ENCODE measurements around the gene TJAP1.

The TJAP1 gene, protein sequence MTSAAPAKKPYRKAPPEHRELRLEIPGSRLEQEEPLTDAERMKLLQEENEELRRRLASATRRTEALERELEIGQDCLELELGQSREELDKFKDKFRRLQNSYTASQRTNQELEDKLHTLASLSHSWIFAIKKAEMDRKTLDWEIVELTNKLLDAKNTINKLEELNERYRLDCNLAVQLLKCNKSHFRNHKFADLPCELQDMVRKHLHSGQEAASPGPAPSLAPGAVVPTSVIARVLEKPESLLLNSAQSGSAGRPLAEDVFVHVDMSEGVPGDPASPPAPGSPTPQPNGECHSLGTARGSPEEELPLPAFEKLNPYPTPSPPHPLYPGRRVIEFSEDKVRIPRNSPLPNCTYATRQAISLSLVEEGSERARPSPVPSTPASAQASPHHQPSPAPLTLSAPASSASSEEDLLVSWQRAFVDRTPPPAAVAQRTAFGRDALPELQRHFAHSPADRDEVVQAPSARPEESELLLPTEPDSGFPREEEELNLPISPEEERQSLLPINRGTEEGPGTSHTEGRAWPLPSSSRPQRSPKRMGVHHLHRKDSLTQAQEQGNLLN

DNA sequence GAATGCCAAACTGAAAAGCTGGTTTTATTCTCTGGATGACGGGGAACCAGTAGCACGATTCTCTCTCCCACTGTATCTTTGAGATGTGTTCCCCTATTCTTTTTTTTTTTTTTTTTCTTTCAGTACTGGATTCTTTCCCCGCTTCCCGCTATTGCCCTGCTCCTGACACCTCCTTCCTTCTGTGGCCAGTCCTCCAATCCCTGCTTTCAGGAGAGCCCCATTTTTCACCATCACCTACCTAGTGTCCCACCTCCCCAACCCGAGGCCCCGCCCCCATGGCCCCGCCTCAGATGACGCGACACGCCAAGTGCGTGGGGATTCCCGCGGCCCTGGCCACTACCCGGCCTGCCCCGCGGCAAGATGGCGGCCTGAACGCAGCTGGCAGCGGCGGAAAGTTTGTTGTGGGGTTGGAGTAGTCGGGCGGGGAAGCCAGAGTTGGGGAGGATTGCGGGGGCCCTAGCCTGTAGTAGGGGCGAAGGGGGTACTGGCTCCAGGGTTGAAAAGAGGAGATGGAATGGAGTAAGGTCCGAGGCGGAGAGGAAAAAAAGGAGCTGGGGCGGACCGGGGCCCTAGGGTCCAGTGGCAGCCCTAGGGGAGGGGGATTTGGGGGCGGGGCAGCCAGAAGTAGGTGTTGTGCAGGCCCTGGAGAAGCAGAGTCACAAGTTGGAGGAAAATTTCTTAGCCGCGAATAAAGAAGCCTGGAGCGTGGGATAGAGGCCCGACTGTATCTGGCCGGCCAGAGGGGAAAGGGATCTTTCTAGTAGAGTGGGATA lies at the start of gene TJAP1:
Gene TJAP1, plus strand, starts transcription at position 336 of the 773 bp plus-strand sequence. CDS start 21,432 bp downstream, outside the sequence.
- peak; percentile 98 for DNase-seq (ENCODE audit: low read depth in 2 of 2)

GRCh38 chr6:43428112-43428570 lies 49.2 kb upstream of the TJAP1 start:
- no peak for DNase-seq (ENCODE audit: low read depth in 2 of 2)

DNA sequence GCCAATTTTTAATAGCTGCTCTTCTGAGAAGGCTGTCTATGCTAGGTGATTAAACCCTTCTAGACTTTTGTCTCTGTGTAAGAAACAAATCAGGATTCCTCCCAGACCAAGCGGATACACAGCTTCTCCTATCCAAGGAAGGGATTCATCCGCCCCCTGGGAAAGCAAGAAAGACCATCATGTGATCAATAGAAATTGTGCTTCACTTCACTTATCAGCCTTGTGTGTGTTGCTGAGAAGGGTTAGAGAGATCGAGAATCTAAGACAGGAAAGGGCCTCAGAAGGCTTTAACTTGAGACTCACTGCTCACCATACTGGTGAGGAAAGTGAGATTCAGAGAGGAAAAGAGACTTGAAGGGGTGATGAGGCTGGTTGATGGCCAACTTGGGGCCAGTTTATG lies 48.5 kb upstream of the TJAP1 start:
- DNase-seq (ENCODE audit: low read depth in 2 of 2), result no peak

DNA sequence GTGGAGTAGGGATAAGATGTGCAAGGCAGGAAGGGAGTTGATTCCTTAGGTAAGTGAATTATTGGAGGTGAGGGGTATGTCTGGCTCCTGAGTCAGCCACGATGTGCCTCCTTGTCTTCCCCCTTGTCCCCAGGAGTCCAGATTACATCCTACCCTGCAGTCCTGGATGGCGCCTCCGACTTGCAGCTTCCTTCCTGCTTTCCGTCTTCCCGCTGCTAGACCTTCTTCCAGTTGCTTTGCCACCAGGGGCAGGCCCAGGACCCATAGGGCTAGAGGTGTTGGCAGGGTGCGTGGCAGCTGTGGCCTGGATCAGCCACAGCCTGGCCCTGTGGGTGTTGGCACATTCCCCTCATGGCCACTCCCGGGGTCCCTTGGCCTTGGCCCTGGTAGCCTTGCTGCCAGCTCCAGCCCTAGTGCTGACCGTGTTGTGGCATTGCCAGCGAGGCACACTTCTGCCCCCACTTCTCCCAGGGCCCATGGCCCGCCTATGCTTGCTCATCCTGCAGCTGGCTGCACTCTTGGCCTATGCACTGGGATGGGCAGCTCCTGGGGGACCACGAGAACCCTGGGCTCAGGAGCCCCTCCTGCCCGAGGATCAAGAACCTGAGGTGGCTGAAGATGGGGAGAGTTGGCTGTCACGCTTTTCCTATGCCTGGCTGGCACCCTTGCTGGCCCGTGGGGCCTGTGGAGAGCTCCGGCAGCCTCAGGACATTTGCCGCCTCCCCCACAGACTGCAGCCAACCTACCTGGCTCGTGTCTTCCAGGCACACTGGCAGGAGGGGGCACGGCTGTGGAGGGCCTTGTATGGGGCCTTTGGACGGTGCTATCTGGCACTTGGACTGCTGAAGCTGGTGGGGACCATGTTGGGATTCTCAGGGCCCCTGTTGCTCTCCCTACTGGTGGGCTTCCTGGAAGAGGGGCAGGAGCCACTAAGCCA lies 45.1 kb upstream of the TJAP1 start:
- no peak for DNase-seq (ENCODE audit: low read depth in 2 of 2)

- DNase-seq (ENCODE audit: low read depth in 2 of 2), result no peak
These were observed 44.2 kb upstream of the TJAP1 start for GRCh38 chr6:43433148-43433547.

DNA sequence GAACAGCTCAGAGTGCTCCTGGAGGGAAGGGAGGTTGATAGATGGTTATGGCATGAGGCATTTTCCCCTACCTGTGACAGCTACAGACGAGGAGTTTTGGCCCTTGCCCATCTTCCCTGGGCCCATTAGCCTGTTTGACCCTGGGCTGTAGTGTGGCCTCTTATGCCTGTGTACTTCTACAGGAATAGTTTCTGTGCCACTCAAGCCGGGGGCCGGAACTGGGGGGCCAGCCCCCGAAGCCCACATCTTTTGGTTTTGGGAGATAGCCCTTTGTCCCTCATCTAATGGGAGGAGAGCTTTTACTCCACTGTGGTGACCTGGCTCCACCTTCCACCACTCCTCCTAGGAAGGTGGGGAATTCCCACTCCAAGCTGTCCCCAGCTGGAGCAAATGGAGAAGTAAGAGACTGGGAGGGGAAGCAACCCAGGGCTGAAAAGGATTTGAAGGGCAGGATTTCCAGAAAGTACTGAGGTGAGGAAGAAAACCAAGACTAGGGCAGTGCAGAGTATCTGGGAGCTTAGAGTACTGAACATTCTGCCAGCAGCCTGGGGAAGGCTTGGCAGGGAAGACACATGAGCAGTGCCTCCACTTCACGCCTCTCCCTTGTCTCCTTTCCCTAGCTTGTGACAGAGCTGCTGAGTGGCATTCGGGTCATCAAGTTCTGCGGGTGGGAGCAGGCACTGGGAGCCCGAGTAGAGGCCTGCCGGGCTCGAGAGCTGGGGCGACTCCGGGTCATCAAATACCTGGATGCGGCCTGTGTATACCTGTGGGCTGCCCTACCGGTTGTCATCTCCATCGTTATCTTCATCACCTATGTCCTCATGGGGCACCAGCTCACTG lies 43.1 kb upstream of the TJAP1 start:
- no peak for DNase-seq (ENCODE audit: low read depth in 2 of 2)

DNA sequence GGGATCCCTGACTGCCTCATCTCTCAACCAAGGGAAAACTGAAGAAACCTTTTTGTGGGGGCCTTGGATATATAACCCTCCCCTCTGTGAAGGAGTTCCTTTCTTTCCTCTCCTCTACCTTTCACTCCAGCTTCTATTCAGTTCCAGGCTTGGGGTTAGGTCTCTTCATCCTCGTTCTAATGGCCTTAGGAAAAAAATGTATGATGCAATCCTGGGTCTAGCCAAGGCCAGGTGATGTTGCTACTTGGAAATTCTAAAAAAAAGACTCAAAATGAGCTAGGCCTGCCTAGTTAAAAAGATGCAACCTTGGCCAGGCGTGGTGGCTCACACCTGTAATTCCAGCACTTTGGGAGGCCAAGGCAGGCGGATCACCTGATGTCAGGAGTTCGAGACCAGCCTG lies 42.4 kb upstream of the TJAP1 start:
- no peak for DNase-seq (ENCODE audit: low read depth in 2 of 2)

DNA sequence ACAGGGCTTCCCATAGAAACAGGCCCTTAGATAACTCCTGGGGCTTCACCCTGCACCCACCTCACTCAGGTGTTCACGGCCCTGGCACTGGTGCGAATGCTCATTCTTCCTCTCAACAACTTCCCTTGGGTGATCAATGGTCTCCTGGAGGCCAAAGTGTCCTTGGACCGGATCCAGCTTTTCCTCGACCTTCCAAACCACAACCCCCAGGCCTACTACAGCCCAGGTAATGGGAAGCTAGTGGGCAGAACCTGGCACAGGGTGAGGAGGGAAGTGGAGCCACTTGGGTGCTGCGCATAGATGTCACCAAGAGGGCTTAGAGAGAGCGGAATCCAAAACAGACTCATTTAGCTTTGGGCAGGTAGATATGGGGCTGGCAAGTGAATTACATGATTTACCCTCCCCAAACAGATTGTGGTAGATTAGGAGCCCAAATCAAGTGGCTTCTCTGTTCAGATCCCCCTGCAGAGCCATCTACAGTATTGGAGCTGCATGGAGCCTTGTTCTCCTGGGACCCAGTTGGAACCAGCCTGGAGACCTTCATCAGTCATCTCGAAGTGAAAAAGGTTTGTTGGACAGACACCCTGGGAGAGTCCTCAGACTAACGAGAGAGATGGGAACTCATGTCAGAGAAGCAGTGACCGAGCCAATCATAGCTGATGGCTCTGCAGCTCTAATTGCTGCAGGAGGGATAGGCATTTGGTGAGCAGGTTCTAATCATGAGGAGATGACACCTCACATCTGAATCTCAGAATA lies 41.5 kb upstream of the TJAP1 start:
- no peak for DNase-seq (ENCODE audit: low read depth in 2 of 2)

- DNase-seq (ENCODE audit: low read depth in 2 of 2), result no peak
These were observed 40.6 kb upstream of the TJAP1 start for GRCh38 chr6:43436577-43437282.

DNA sequence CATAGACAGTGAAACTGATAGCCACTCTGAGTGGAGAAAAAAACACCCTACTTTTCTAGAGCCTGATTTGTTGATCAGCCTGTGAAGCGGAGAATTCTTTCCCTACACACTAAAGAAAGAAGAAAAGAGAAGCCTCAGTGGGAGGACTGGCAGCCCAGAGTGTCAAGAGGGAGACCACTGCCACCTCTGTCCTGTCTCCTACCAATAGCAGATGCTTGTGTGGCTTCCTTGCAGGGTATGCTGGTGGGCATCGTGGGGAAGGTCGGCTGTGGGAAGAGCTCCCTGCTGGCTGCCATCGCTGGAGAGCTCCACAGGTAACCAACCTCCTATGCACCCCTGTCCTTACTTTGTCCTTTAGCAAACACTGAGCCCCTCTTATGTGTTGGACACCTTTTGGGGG lies 39.7 kb upstream of the TJAP1 start:
- DNase-seq (ENCODE audit: low read depth in 2 of 2), result no peak

GRCh38 chr6:43442935-43443334 lies 34.4 kb upstream of the TJAP1 start:
- no peak for DNase-seq (ENCODE audit: low read depth in 2 of 2)

GRCh38 chr6:43444036-43444435 lies 33.3 kb upstream of the TJAP1 start:
- no peak for DNase-seq (ENCODE audit: low read depth in 2 of 2)

- no peak for DNase-seq (ENCODE audit: low read depth in 2 of 2)
These were observed 32.8 kb upstream of the TJAP1 start for GRCh38 chr6:43444582-43444981.

DNA sequence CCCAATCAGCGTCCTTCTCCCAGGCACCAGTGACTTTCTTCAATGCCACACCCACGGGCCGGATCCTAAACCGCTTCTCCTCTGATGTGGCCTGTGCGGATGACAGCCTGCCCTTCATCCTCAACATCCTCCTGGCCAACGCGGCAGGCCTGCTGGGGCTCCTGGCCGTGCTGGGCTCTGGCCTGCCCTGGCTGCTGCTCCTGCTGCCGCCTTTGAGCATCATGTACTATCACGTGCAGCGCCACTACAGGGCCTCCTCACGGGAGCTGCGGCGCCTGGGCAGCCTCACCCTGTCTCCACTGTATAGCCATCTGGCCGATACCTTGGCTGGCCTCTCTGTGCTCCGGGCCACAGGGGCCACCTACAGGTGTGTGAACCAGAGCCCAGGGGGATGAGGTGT lies 31.8 kb upstream of the TJAP1 start:
- no peak for DNase-seq (ENCODE audit: low read depth in 2 of 2)

- no peak for DNase-seq (ENCODE audit: low read depth in 2 of 2)
These were observed 29.8 kb upstream of the TJAP1 start for GRCh38 chr6:43447604-43448003.

DNA sequence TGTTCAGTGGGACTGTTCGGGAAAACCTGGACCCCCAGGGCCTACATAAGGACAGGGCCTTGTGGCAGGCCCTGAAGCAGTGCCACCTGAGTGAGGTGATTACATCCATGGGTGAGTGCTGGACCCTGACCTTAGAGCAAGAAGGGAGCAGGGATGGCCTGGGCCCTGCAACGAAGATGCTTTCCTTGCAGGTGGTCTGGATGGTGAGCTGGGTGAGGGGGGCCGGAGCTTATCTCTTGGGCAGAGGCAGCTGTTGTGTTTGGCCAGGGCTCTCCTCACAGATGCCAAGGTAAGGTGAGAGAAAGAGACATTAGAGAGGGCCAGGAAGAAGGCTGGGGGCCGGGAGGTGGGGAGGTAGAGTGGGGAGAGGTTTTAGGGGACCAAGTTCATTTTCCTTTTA lies 28.5 kb upstream of the TJAP1 start:
- no peak for DNase-seq (ENCODE audit: low read depth in 2 of 2)

DNA sequence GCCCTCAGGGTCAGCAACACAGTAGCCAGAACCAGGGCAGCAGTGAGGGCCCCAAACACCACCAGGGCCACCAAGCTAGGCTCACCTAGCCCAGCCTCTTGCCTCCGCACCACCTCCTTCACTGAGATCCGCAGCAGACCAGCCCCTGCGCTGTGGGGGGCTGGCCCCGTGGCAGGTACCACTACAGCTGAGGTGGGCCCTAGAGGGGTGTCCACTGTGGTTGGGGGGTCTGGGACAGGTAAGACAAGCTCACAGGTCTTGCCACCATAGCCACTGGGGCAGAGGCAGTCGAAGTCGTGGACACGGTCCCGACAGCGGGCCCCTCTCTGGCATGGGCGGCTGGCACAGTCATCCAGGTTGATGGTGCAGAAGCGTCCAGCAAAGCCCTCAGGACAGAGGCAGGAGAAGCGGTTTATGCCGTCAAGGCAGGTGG lies 26.7 kb upstream of the TJAP1 start:
- no peak for DNase-seq (ENCODE audit: low read depth in 2 of 2)

- DNase-seq (ENCODE audit: low read depth in 2 of 2), result no peak
These were observed 26.0 kb upstream of the TJAP1 start for GRCh38 chr6:43451348-43451747.

GRCh38 chr6:43451939-43452338 lies 25.4 kb upstream of the TJAP1 start:
- DNase-seq (ENCODE audit: low read depth in 2 of 2), result no peak

Measured in activated CD4-positive, alpha-beta T cell treated with anti-CD3 and anti-CD28 coated beads for 24 hours (primary cell).